AG04449 (cell line): ENCODE data around the gene NEK2.
"Not testable (repeated sequence)": the region's sequence is repeated elsewhere in the genome, so short reads cannot be mapped to it uniquely, and the experiment has no call there.

Experiments used
- CTCF ChIA-PET: fragments of 350-600 bp; formaldehyde crosslinking; extraction: SDS; loops from one replicate; lab custom pipeline; 2021; ENCODE audit warnings: antibody characterized with exemption; lab: Yijun Ruan, JAX
- POLR2A ChIA-PET: fragments of 400-600, 350-600 bp; formaldehyde crosslinking; extraction: SDS; loops from one replicate; lab custom pipeline; 2020; ENCODE audit warnings: antibody characterized with exemption, inconsistent platforms; lab: Yijun Ruan, JAX
- DNase-seq: peaks from one replicate; pipeline ENCODE4 v3.0.0-alpha.2; 2010; ENCODE audit warnings: low read depth, low spot score
- H3K4me3 ChIP-seq: 2 replicates; pipeline ENCODE4 v1.5.1; 2011; ENCODE audit warnings: low read depth, mild to moderate bottlenecking, control low read depth, low read length
- CTCF ChIP-seq: IDR thresholded peaks from one replicate; pipeline ENCODE4 v1.5.1; 2011; ENCODE audit warnings: mild to moderate bottlenecking, moderate library complexity, low read length, control low read depth, inconsistent platforms; ENCODE audit not compliant: insufficient read depth; ENCODE audit errors: missing control alignments

Gene NEK2

DNA sequence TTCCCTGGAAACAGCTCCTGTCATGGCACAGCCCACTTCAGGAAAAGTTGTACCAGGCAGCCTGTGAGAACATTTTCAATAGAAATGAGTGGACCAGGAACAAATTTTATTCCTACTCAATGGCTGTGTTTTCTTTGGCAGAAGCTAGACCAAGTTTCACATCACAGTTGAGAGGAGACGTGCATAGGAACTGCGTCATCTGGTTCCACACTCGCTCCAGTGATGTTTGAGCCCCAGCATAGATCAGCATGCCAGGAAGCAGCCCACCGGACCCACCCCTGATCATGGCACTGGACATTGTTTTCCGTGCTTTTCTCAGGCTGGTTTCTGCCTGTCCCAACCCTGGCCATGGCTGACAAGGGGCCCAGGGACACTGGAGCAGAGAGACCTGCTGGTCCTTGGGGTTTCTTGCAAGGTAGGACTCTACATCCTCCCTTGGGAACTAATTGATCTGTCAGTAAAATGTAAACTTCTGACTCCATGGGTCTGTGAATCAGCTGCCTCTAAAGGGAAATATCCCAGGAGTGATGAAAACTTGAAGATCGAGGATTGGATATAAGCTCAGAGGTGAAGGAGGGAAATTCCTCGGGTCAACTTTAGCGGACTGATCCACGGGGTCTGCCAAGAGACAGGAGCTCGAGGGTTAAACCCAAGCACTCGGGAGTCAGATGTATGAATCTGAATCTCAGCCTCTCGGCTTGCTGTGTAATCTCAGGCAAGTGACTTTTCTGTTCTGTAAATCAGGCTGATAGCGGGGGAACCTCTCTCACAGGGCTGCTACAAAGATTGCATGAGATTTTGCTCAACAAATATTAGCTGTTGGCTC, 35.7 kb downstream of the NEK2 start:
- DNase-seq = peak; percentile 60
- peak overlapping the region; percentile 15; the same call in 1 of the 2 replicates for H3K4me3 ChIP-seq
- TF ChIP-seq CTCF = no peak
- ChIA-PET POLR2A (interaction anchor here (1.0 kb wide), 1 partner anchor 47 kb away, joined by 3 read pairs; no protein-coding TSS in a partner anchor), CTCF (interaction anchor here (0.6 to 7.9 kb wide), 7 partner anchors 11 to 867 kb away, joined by 3 to 81 read pairs (median 3); no protein-coding TSS in a partner anchor)

- no peak for DNase-seq
- no peak for TF ChIP-seq CTCF
- CTCF ChIA-PET = interaction anchor here (1.1 to 7.9 kb wide), 4 partner anchors 14 to 315 kb away, joined by 3 to 81 read pairs (median 4); no protein-coding TSS in a partner anchor
- POLR2A ChIA-PET = no interaction called here
- H3K4me3 ChIP-seq = no peak overlapping the region
These were observed 36.7 kb downstream of the NEK2 start for GRCh38 chr1:211638689-211639101.

DNA sequence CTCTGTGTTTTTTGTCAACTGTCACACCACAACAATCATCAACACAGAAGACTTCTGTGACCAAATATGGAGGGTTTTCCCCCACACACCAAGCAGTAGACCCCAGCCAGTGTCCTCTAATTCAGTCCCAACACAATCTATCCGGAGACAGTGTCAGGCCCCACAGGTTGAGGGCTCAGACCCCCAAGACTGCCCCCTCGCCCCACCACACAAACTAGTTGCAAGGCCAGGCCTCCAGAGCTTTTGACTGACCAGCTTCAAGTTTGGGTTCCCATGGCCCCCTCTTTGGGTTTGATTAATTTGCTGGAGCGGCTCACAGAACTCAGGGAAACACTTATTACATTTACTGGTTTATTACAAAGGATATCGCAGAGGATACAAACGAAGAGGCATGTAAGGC, 37.2 kb downstream of the NEK2 start:
- TF ChIP-seq CTCF = no peak
- POLR2A ChIA-PET = no interaction called here
- no peak for DNase-seq
- no peak overlapping the region for H3K4me3 ChIP-seq
- CTCF ChIA-PET = interaction anchor here (1.1 to 7.9 kb wide), 4 partner anchors 14 to 314 kb away, joined by 3 to 81 read pairs (median 4); no protein-coding TSS in a partner anchor

DNA sequence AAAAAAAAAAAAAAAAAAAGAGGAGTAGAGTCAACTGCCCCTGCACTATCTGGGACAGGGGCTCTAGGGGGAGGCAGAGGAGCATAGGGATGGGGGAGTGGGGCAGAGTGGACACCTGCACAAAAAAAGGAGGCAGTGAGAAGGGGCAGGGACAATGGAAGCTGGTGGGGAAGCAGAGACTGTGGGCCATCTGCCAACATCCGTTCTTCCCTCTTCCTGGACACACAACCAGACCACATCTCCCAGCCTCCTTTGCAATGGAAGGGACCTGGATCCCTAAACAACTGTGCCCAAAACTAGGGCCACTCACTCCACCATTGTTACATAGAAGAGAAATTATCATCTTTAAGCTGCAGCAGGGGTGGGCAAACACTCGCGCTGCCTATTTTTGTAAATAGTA, 38.4 kb downstream of the NEK2 start:
- H3K4me3 ChIP-seq = no peak overlapping the region
- DNase-seq = no peak
- TF ChIP-seq CTCF = no peak
- POLR2A ChIA-PET = no interaction called here
- CTCF ChIA-PET = interaction anchor here (1.7 to 7.9 kb wide), 2 partner anchors 15 to 122 kb away, joined by 4 to 81 read pairs; no protein-coding TSS in a partner anchor

DNA sequence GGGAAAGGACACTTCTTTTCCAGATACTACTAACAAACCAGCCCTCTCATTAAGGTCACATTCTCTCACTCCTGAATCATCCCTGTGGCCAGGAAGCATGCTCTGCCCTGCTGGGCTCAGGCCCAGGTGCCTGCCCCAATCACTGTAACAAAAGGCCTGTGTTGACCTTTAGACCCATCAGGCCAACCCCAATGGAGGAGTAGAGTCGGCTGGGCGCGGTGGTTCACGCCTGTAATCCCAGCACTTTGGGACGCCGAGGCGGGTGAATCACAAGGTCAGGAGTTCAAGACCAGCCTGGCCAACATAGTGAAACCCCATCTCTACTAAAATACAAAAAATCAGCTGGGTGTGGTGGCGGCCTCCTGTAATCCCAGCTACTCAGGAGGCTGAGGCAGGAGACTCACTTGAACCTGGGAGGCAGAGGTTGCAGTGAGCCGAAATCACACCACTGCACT, 38.8 kb downstream of the NEK2 start:
- CTCF ChIA-PET = interaction anchor here (7.9 kb wide), 1 partner anchor 16 kb away, joined by 81 read pairs; no protein-coding TSS in a partner anchor

DNA sequence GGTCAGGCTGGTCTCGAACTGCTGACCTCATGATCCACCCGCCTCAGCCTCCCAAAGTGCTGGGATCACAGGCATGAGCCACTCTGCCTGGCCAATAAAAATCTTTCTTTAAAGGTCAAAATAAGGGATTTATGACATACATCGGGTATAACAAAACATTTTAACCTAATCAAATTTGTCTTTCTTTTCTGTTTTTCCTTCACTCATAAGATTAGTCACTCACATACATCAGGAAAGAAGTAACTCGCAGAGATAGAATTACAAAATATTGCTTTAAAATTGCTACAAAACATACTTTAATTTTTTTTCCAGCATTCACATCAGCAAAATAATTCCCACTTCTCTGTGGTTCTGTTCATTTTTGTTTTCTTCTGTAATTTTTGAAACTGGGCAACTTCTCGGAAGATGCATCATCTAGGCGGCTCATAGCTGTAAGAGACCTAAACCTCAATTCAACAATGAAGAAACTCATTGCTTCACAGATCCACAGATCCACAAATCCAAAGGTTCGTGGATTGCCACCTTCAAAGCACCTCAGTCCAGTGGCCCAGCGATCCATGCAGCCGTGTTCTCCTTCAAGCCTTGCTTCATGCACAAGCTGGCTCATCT, 39.7 kb downstream of the NEK2 start:
- TF ChIP-seq CTCF = no peak
- no peak for DNase-seq
- ChIA-PET CTCF (interaction anchor here (1.1 to 1.5 kb wide), 2 partner anchors 17 to 21 kb away, joined by 3 read pairs; no protein-coding TSS in a partner anchor), POLR2A (no interaction called here)
- no peak overlapping the region for H3K4me3 ChIP-seq

More for the DNA sequence above, 38.8 kb downstream of the NEK2 start:
- POLR2A ChIA-PET, DNase-seq, H3K4me3 ChIP-seq: not testable (repeated sequence)
